Left ventricle myocardium superior (tissue), 1 donor: Measurements from ENCODE around the gene TMEM213. TPM values are rescaled to one million over a fixed set of nuclear protein-coding genes. Genes with fewer than 3 reads are reported as not detected.

Source experiments
- ATAC-seq: fragments of 200-7000 bp; cut with Tn5 transposase; one replicate; pipeline ENCODE4 v1.9.1; 2020; ENCODE audit warnings: mild to moderate bottlenecking, moderate library complexity
- DNase-seq: peaks from one replicate; pipeline ENCODE4 v3.0.0-alpha.2; 2020
- intact Hi-C: fragments of 100-400 bp; cut with micrococcal nuclease; formaldehyde crosslinking; loops from one replicate; pipeline ENCODE4 v1.11.0; 2022
- long read RNA-seq: library from polyadenylated mRNA; unstranded; transcript quantifications from one replicate; pipeline ENCODE4 v2.0.0, GENCODE V29; 2021
- total RNA-seq: library from RNA; stranded (reverse); fragmentation: NEBNext Ultra II Directional; extraction: Animal tissue kit (Norgen Biotek cat#: 25700); gene quantifications from one replicate; pipeline ENCODE4 v1.2.1, GENCODE V29; 2021
- donor health status: DM: no; HTN: yes; CAD: no; lungs with severe emphysema.

The TMEM213 gene
- not detected for total RNA-seq
- long read RNA-seq: 0 reads

GRCh38 chr7:138797715-138798320 lies at the start of gene TMEM213, which contains the start of gene ATP6V0A4:
Gene TMEM213, plus strand, starts transcription at chr7:138797994. Its CDS starts 111 bp downstream, at chr7:138798105.
Gene ATP6V0A4, minus strand, starts transcription at chr7:138798196. Its CDS starts 26,949 bp downstream, at chr7:138771247.
- intact Hi-C loops: no loop called here
- DNase-seq (no peak), ATAC-seq (no peak)

GRCh38 chr7:138748666-138749065 lies 49.1 kb upstream of the TMEM213 start:
- intact Hi-C loops: no loop called here
- ATAC-seq (no peak), DNase-seq (no peak)

- ATAC-seq (no peak), DNase-seq (no peak)
- intact Hi-C loops: no loop called here
Measured at GRCh38 chr7:138749960-138750359, 47.8 kb upstream of the TMEM213 start.

- ATAC-seq (no peak), DNase-seq (no peak)
- intact Hi-C loops: no loop called here
Measured at GRCh38 chr7:138750473-138750872, 47.3 kb upstream of the TMEM213 start.

- DNase-seq (no peak), ATAC-seq (no peak)
- intact Hi-C loops: no loop called here
Measured at GRCh38 chr7:138750901-138751464, 46.8 kb upstream of the TMEM213 start.

GRCh38 chr7:138752518-138753149 lies 45.2 kb upstream of the TMEM213 start:
- no peak for ATAC-seq
- intact Hi-C loops: no loop called here
- DNase-seq: peak; percentile 39

GRCh38 chr7:138753150-138753518 lies 44.7 kb upstream of the TMEM213 start:
- intact Hi-C loops: no loop called here
- ATAC-seq: no peak
- no peak for DNase-seq

GRCh38 chr7:138753610-138754009 lies 44.2 kb upstream of the TMEM213 start:
- intact Hi-C loops: no loop called here
- DNase-seq (no peak), ATAC-seq (no peak)

- ATAC-seq: no peak
- intact Hi-C loops: no loop called here
- no peak for DNase-seq
Measured at GRCh38 chr7:138755331-138755747, 42.5 kb upstream of the TMEM213 start.

- intact Hi-C loops: no loop called here
- no peak for ATAC-seq
- DNase-seq: no peak
Measured at GRCh38 chr7:138755842-138756590, 41.8 kb upstream of the TMEM213 start.

- ATAC-seq (no peak), DNase-seq (no peak)
- intact Hi-C loops: no loop called here
Measured at GRCh38 chr7:138756591-138757242, 41.1 kb upstream of the TMEM213 start.

- ATAC-seq (no peak), DNase-seq (no peak)
- intact Hi-C loops: no loop called here
Measured at GRCh38 chr7:138768241-138768640, 29.6 kb upstream of the TMEM213 start.

- ATAC-seq: no peak
- no peak for DNase-seq
- intact Hi-C loops: no loop called here
Measured at GRCh38 chr7:138770904-138771303, 26.9 kb upstream of the TMEM213 start.

- DNase-seq (no peak), ATAC-seq (no peak)
- intact Hi-C loops: no loop called here
Measured at GRCh38 chr7:138773176-138773575, 24.6 kb upstream of the TMEM213 start.

- DNase-seq (no peak), ATAC-seq (no peak)
- intact Hi-C loops: no loop called here
Measured at GRCh38 chr7:138773817-138774216, 24.0 kb upstream of the TMEM213 start.

- DNase-seq (no peak), ATAC-seq (no peak)
- intact Hi-C loops: no loop called here
Measured at GRCh38 chr7:138776166-138776833, 21.5 kb upstream of the TMEM213 start.

- intact Hi-C loops: no loop called here
- no peak for ATAC-seq
- DNase-seq: no peak
Measured at GRCh38 chr7:138781004-138781403, 16.8 kb upstream of the TMEM213 start.

- ATAC-seq (no peak), DNase-seq (no peak)
- intact Hi-C loops: no loop called here
Measured at GRCh38 chr7:138784692-138785091, 13.1 kb upstream of the TMEM213 start.
